Myocyte (in vitro differentiated cells): ENCODE data around the gene SPEM1. TPM values are rescaled to one million over a fixed set of nuclear protein-coding genes. Genes with fewer than 3 reads are reported as not detected.

Source experiments
- DNase-seq: peaks from one replicate; pipeline ENCODE4 v3.0.0-alpha.2; 2012; ENCODE audit warnings: low read depth
- total RNA-seq: library from RNA; depleted of rRNA; stranded (reverse); fragments of >200 nt; gene quantifications from 2 replicates; pipeline ENCODE4 v1.2.3, GENCODE V29; 2014

SPEM1 gene
- total RNA-seq, 1 donor from 2014 or later: not detected

DNA sequence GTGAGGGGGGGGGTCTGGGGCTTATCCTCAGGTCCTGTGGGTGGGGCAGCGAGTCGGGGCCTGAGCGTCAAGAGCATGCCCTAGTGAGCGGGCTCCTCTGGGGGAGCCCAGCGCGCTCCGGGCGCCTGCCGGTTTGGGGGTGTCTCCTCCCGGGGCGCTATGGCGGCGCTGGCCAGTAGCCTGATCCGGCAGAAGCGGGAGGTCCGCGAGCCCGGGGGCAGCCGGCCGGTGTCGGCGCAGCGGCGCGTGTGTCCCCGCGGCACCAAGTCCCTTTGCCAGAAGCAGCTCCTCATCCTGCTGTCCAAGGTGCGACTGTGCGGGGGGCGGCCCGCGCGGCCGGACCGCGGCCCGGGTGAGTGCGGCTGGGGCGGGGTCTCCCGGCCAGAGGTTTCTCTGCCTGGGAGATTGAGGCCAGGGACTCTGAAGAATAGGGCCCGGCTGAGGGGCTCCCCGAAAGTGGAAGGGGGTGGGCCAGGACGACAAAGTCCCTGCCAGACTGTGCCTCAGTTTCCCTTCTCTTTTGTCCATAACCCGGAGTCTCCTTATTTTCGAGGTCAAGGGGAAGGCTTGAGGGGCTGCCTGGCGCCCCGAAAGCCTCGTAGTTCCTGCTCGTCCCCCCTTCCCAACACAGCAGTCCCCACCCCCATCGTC is 19.5 kb downstream of the SPEM1 start, which contains the start of gene FGF11:
FGF11 (plus strand) TSS at position 51 of the 651 bp plus-strand sequence; CDS start at position 160, 109 bp downstream.
- DNase-seq: no peak

DNA sequence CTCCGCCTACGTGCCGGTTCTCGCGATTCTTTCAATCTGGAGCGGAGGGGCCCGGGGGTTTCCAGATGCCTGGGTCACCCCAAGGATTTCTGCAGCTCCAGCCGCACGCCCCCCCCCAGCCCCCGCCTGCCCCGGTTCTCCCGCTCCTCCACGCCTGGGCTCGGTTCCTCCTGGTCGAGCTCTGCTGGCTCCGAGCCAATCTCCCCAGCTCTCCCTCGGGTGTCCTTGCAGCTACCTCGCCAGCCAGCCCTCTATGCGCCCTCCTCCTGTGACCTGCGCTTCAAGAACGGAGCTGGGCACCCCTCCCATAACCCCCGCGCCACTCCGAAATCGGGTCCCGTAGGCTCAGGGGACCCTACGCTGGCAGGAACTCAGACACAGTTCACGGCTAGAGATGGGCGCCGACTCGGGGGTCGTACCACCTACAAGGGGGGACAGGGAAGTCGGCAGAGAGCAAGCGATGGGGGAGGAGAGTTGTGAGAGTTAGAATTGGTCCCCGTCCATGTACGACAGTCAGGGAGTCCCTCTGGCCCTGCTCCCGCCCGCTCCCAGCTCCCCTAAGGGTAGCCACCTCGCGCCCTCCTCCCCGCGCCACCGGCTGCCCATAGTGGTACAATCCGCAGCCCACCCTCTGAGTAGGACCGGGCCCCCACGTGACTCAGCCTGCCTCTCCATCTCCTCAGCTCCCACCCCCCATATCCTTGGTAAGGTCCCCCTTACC is 20.1 kb downstream of the SPEM1 start:
- peak; percentile 75 for DNase-seq

DNA sequence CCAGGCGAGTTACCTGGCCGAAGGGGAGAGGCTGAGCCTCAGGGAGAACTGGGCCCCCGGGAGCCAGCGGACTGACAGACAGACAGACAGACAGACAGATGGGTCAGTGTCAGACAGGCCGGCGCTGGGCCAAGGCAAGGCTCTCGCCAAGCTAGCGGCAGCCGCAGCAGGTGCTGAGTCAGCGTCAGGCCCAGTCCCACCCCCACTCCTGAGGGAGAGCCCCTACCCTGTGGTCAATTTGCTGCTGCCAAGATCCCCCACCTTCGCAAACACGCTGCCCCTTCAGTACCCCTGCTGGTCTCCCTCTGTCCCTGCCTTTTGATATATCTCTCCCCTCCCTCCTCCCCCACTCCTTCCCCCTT is 20.7 kb downstream of the SPEM1 start:
- DNase-seq: peak; percentile 87

DNA sequence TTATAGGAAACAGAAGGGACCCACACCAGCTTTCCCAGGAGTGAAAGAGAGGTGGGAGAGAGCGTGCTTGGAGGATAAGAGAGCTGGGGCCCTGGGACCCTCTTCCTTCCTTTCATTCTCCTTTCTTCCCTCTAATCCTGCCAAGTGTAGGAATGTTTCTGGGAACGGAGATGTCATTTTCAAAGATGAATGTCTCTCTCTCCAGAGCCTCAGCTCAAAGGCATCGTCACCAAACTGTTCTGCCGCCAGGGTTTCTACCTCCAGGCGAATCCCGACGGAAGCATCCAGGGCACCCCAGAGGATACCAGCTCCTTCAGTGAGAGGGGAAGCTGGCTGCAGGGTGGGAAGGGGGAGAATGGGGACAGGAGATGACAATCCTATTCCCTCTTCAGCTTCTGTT is 21.1 kb downstream of the SPEM1 start:
- DNase-seq: no peak

DNA sequence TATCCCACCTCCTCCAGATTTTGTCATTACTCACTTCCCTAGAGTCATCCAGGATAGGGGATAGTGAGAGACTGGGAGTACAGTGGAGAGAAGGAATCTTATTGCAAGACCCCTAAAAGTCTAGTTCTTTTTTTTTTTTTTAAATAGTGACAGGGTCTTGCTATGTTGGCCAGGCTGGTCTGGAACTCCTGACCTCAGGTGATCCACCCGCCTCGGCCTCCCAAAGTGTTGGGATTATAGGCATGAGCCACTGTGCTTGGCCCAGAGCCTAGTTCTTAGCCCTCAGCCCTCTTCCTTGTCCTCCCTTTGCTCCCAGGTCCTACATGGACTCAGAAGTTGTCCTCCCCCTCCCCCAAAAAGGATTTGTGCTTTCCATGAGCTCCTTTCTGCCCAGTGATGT is 22.0 kb downstream of the SPEM1 start:
- DNase-seq: no peak

DNA sequence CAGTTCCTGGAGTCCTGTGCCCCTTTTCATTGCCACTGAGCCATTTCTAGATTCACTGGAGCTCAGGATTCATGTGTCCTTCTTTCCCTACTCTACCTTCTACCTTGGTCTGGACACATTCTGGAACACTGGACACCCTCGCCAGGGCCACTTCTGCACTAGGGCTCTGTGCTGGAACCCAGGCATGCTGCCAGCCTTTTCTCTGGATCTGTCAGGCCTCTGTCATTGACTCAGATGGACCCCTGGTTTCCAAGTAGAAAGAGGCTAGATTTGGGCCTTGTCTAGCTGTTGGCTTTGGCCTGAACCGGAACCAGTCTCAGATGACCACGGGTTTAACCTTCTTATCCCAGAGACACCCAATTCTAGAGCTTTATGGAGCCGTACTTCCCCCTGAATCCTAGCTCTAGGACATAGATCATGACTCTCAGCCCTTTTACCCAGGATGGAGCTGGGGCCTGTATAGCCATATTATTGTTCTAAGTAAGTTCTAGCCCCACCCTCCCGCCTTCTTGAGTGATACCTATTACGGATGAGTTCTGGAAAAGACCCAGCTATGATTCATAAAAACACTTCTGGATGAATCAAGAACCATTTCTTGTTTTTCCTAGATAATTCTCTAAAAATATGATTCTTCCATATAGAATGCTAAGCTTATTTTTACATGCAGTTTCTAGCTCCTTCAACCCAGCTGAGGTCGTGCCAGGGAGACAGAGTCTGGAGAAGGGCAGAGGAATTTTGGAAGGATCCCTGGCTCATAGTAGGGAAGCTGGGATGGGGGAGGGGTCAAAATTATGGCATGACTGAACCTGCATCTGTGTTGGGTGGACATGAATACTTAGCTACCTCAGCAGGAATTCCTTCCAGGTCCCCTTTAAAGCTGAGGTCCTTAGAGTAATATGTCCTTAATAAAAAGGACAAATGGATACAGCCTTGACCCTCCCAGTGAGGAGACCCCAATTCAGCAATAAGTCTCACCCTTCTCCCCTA is 23.7 kb downstream of the SPEM1 start:
- DNase-seq: peak; percentile 62

DNA sequence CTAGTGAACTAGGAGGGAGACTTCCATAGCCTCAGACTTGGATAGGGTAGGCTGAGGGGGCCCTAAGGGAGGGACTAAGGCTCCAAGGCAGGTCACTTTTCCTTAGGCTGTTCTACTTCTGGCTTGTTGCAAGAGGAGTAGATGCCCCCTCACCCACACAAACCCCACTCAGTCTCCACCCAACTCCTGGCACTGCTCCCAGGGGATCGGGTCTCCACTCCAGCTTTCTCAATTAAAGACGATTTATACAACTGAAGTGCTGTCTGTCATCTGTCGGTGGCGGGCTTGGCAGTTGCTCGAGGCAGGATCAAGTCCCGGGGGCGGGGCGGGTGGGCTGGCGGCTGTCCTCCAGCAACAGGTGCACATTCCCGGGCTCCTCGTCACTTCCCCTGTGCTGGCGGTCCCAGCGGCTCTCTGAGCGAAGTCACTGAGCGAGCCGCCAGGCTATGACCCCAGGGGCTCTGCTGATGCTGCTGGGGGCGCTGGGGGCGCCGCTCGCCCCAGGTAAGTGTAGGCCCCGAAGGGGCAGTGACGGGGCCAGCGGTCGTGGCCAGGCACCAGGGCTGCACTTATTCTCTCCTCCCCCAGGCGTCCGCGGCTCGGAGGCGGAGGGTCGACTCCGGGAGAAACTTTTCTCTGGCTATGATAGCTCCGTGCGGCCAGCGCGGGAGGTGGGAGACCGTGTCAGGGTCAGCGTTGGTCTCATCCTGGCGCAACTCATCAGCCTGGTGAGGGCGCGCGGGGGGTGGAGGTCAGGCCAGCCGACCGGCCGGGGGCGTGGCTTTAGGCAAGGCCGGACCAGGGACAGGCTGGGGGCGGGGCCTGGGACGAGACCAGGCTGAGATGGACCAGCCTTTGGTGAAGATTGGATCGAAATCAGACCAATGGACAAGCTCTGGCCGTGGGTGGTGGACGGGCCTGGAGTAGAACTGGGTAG is 24.8 kb downstream of the SPEM1 start, which contains the start of gene CHRNB1:
CHRNB1 (plus strand) TSS at position 380 of the 937 bp plus-strand sequence; CDS start at position 447, 67 bp downstream.
- peak; percentile 94 for DNase-seq

DNA sequence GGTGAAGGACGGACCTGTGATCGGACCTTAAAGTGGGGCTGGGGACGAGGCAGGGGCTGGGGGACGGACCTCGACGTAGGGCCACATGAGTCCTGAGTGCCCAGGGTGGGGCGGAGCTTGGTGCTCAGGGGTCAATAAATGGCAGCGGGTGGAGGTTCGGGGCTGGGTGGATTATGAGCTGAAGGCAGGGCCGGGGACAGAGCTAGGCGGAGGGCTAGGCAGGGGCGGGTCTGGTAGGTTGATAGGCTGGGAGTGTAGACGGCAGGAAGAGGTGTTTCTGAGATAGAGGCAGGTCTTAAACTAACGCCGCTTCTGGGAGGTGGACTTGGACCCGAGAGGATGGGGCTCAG is 25.5 kb downstream of the SPEM1 start:
- no peak for DNase-seq

DNA sequence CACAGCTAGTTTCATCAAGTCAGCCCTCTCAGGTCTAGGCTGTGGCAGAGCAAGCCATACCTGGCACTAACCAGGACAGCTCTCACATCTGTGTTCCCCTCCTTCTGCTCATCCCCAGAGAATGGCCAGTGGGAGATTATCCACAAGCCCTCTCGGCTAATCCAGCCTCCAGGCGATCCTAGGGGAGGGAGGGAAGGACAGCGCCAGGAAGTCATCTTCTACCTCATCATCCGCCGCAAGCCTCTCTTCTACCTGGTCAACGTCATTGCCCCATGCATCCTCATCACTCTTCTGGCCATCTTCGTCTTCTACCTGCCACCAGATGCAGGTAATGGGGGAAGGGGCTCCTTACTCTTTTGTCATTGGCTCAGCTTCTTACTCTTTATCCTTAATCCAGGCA is 28.3 kb downstream of the SPEM1 start:
- no peak for DNase-seq

DNA sequence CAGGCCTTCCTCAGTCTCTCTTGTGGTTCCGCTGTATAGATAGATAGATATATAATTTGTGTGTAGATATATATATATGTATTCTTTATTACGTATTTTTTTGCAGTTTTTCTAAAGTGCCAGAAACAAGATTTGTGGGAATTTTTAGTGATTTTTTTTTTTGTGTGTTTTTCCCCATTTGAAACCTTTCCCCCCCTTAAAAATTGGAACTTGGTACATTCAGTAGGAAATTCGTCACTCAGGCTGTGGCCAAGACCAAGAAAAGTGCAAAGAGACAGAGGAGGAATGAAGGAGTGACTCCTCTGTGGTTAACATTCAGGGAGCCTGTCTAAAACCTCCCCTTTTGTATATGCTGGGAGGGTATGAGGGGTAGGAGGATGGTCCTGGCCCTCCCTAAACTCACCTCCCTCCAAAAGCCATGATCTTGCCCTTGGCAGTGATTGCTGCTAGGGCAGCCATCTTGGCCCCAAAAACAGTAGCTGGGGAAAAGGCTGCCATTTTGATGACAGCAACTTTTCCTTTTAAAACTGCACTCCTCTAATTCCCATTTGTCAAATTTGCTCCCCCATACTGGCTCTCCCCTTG is 39.9 kb downstream of the SPEM1 start:
- no peak for DNase-seq

DNA sequence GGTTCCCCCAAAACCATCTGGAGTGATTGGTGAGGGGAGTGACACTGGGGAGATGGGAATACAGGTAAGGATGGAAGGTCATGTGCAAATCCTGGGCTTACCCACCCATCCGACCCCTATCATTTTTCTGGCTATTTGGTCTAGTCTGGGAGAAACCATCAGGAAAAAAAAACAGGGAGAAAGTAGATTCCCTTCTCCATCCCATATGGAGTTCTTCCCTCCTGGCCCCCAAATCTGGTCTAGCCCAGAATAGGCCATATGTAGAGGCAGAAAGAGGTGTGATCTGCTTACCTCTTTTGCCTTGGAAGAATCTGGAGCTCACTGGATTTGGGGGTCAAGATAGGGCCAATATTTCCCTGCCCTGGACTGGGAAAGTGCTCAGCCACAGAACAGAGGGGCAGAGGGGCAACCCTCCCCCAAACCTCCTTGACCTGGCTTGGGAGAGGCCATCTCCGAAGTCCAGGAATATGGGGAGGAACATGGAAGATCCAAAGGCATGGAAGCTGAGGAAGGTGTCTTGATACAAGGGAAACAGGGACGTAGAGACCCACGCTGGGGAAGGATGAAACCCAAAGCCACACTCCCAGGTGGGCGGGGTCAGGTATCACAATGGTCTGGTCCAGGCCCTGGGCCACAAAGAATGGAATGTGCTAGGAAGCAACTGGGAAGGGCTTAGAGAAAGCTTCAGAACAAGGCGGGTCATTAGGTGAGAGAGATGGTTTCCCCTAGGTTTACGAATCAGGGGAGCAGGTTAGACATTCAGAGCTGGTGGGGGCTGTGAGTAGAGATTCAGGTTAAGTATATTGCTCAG is 40.9 kb downstream of the SPEM1 start:
- DNase-seq: no peak

DNA sequence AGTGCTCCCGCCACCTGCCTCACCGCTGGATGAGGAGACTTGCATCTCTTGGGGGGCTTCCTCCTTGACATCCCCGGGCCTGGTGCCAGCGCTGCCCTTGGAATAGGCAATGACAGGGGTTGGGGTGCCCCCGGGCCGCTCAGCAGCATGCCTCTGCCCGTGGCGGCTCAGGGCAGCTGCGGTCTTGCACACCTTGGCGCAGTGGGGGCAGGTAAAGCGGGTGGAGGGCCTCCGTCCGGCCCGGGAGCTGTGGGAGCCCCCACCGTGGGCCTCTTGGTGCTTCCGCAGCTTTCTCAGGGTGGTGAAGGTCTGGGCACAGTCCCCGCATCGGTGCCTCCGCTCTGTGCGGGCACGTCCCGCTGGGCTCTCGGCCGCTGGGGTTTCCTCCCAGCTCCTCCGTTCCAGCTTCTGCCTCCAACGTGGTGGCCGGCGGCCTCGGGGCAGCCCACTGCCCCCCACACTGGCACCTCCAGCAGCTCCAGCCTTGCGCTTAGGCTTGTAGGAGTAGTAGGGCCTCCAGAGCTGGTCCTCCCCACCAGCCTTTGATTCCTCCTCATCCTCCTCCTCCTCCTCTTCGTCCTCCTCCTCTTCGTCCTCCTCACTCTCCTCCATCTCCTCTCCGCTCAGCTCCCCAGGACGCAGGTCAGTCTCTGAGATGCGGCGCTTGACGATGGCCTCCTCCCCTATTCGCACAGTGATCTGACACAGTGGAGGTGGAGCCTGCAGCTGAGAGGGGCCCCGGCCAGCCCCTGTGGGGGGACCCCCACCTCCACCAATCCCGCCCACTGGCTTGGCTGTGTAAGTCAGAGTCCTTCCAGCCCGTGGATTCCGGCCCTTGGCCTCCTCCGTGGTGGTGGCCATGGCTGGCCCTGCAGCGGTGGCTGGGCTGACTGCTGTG is 42.6 kb downstream of the SPEM1 start:
- no peak for DNase-seq

DNA sequence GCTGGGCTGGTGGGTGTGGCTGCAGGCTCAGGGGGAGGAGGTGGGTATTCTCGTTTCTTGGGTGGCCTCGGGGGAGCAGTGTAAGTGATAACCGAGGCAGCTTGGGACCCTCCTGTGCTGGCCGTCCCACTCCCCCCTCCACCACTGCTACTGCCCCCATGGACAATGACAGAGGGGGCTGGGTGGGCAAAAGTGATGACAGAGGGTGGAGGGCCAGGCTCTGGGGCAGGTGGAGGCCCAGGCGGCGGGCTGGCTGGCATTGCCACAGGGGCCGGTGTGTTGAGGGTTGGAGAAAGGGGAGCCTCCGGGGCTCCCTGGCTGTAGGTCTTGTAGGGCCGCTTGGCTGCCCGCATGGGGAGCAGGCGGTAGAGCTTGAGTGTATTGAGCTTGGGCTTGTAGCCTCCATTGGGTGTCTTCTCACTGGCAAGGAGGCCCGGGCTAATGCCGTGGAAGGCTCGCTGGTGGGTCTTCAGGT is 43.3 kb downstream of the SPEM1 start:
- no peak for DNase-seq

DNA sequence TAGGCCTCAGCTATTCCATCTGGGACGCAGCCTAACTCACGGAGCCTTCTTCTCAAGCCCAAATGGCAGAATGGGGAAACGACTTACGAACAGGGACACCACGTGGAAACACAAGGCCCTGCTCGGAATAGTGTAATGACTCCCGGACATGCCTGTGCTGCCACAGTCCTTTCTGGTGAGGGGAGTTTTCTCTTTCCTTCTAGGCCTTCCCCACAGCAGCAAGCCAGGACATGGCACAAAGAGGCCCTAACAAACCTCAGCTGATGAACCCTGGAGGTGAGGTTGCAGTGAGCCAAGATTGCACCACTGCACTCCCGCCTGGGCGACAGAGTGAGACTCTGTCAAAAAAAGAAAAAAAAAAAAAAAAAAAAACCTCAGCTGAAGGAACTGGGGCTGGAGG is 44.0 kb downstream of the SPEM1 start:
- no peak for DNase-seq

DNA sequence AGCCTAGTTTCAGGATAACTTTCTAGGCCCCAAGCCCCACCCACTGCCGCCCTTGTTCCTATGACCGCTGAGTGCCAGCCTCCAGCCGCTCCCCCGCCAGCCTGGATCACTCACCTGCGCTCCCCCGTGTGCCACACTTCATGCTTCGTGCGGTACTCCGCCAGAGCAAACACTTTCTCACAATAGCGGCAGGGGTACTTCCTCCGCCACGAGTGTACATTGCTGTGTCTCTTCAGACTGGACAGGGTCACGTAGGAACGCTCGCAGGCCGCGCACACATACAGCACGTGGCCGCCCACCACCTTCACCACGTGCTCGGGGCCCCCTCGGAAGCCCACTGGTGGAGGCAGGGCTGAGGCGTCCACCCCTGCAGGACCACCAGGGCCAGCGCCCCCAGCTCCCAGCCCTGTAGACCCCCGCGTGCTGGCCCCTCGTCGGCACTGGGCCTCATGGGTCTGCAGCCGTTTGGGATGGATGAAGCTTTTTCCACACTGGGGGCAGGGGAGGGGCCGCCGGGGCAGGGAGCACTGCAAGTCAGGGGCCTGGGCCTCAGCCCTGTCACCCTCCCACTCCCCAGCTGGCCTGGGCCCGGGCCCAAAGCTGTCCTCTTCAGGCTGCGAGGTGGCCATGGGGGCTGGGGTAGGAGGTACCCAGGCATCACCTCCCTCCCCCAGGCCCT is 45.6 kb downstream of the SPEM1 start:
- DNase-seq: no peak

DNA sequence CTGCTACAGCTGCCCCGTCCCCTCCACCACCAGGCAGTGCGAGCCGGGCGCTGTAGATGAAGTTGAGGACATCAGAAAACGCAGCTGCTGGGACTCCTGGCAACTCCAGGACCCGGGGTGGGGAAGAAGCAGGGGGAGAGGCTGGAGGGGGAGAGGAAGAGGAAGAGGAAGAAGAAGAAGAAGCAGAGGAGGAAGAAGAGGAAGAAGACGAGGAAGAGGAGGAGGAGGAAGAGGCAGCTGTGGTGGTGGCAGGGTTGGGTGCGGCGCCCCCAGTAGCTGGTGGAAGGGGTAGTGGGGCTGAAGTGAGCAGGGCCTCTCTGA is 46.2 kb downstream of the SPEM1 start:
- no peak for DNase-seq

DNA sequence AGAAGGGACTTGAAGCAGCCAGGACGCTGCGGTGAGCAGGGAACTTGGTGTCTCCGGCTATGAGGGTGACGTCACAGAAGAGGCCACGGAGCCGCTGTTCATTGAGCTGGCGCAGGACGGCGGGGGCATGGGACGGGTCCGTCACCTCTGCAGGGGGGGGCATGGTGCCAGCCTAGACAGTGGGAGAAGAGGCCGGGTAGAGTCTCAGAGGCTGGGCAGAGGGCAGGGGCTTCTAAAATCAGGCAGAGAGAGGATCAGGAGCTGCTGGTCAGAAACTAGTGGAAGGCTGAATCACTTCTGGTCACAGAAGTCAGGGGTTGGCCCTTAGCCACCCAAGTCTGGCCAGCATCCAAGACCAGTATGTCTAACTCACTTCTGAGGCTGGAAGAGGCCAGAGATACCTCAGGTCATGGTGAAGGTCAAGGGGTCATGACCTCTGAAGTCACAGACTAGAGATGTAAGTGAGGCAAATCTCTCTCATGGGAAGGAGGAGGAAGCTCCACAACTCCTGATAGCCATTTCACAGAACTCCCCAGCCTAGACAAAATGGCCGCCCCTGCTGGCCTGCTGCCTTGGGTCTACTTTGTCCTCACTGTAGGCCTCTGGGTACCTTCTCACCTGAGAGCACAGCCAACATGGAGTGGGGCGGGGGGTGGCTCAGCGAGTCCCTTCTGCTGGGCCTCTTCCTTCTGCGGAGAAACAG is 46.7 kb downstream of the SPEM1 start:
- peak; percentile 79 for DNase-seq
